GM18873 (cell line): ENCODE measurements around the gene ANKRD60.

ENCODE experiments used
- ATAC-seq: cut with Tn5 transposase; IDR thresholded peaks from one replicate; pipeline ENCODE4 v1.9.1; 2021; ENCODE audit warnings: mild to moderate bottlenecking, moderate library complexity, moderate number of reproducible peaks; ENCODE audit not compliant: unreplicated experiment, low FRiP score

The ANKRD60 gene

DNA sequence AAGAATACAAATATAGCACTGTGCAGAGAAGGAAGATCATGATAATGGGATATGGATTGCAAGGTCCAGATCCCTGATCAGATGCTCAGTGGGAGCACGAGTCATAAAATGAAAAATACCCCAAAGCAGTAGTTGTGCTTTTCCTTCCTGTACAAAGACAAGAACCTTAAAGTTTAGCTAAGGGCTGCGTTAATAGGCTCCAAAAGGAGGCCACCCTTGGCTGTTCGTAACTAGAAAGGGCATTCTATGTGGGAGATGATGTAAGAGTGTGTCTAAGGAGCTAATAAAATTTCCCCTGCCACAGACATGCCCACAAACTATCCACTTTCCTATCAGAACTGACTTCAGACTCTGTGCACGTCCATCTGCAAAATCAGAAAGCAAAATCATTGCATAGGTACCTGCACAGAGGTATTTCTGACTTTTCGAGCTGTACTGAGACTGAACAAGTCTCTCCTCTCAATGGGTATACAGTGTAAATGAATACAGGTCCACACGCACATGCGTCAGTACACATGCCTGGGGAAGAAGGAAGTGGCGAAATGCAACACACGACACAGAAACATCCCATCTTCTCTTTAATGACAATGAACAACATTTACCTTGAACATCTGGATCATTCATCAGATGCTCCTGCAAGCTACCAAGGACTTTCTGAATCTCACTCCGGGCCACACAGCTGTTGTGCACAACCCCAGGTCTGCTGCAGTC lies 16.9 kb upstream of the ANKRD60 start:
- no peak for ATAC-seq

DNA sequence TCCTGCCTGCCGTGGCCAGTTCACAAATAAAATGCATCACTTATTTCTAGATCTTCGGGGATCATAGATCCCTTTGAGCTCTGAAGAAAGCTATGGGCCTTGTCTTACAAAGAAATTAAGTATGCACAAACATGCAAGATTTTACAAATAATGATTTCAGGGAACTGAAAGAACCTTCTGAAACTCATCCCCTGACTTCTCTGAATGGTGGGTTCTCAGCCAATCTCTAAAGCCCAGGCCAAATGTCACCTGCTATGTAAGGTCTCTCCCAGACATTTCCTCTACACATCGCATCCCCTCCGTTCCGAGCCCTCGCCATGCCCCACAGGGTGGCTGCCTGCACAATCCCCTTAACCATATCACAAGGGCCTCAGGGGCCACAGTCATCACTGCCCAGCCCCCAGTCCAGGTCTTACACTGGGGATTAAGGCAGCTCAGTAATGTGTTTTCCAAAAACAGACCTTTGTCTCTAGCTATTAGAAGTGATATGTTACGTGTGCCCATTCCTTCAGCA lies 16.1 kb upstream of the ANKRD60 start:
- ATAC-seq: no peak

DNA sequence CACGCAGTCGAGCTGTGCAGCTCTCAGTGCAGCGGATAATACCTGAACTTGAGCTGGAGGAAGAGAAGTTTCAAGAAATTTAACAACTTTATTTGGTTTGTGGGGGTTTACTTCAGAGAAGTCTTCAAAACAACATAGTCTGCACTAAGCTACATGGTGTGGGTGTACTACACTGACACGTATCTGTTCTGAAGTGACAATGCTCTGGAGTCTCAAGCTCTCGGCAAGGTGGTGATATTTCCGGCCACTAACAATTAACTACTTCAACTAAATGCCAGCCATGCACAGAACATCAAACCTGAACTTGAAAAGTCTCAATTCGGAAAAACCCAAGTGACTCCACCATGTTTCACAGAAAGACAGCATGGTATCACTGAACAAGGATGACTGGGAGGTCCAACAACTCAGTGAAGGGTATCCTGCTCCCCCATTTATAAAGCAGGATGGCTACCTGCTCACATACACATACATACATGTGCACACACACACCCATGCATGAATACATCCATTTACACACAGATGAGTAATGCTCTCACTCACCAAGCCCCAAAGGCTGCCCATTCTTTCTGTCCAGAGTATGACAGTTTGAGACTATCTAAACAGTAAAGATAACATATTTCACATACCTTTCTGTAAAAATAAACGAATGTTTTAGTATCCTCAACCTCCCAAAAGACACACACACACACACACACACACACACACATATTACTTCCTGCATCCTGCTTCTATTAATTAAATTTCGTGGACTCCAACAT lies 15.4 kb upstream of the ANKRD60 start:
- no peak for ATAC-seq

DNA sequence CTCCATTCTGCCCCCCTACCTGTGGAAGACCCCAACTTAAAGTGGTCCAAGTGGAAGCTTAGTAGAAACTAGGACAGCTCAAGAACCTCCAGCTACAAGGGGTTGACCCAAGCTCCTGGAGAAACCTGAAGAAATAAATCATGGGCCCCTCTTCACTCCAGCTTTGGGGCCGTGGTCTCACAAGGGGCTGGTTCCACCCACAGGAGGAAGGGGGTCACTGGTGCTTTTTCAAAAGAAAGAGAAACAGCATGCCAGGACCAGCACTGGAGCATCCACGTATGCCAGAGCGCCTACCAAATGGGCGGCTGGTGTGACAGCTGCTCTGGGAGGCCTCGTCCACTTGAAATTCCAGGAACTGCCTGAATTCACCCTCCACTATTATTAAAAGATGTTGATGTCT lies 14.4 kb upstream of the ANKRD60 start:
- no peak for ATAC-seq

DNA sequence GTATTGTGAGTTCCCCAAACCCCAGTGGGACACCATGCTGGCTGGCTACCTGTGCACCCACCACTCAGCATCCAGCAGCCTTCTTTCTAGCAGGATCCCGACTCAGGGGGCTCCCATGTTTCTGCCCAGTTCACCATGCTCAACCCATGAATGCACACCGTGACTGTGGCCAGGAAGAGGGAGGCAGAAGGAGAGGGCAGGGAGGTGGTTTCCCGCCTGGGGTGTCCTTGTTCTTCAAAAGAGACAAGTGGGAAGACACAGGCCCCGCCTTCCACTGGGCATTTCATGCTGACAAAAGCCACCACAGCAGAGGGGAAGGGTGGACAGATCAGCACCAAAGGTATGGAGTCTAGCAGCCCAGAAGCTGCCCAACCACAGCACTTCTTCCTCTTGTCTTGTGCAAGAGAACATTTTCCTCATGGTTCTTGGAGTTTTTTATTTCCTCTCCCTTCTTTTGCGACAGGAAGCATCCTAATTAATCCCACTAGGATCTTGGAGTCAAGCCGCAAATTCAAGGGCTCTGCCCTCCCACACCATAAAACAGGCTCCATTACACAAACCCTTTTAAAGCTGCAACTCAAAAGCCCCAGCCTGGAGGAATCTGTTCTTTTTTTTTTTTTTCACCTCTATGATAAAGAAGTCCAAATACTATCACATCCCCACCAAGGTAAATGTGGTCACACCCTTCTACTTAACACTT lies 13.5 kb upstream of the ANKRD60 start:
- ATAC-seq: no peak

DNA sequence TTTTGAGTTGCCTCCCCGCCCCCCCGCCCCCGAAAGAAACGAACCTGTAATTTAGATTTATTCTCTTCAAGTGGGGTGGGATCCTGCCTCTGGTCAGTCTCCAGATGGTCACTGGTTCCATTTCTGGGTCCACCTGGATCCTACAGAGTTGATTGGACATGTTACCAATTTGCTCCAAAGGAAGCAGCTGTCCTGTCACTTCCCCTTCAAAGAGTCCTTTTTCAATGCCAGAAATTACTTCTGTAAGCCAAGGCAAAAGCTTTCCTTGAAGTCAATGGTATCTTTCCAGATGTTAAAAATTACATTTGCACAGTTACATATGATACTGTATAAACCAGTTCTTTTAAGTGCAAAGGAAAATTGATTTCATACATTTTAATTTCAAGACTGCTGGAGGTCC lies 12.0 kb upstream of the ANKRD60 start:
- ATAC-seq: no peak

DNA sequence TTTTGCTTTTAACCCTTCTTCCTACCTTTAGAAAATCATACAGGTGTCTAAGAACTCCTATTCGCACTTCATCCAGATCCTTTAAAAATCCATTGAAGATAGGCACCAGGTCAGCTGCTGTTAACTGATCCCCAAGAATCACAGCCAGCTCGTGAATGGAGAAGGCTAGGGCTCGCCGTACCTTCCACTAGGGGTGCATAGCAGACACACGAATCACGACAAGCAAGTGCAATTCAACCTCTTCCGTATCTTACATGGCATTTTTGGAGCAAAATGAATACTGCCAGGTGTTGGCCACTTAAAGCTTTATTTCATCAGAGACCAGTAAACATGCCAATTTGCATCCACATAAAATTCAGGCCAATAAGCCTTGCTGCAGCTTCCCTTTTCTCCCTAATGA lies 10.8 kb upstream of the ANKRD60 start:
- no peak for ATAC-seq

DNA sequence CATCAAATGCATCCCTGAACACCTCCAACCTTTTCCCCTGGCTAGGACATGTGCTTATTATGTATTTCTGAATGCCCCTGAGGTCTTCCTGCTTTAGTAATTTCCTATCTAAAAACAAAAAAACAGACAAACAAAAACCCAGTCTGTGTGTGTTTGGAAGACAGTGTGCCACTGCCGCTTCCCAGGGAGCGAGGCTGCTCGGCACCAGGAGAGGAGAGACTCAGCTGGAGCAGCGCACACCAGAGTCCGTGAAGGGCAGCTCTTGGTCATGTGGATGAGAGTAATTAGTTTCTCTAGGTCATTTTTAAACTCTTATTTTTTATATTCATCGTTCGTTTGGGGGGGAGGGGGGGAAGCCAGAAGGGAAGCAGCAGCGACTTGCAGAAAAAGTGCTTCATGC lies 10.0 kb upstream of the ANKRD60 start:
- no peak for ATAC-seq

DNA sequence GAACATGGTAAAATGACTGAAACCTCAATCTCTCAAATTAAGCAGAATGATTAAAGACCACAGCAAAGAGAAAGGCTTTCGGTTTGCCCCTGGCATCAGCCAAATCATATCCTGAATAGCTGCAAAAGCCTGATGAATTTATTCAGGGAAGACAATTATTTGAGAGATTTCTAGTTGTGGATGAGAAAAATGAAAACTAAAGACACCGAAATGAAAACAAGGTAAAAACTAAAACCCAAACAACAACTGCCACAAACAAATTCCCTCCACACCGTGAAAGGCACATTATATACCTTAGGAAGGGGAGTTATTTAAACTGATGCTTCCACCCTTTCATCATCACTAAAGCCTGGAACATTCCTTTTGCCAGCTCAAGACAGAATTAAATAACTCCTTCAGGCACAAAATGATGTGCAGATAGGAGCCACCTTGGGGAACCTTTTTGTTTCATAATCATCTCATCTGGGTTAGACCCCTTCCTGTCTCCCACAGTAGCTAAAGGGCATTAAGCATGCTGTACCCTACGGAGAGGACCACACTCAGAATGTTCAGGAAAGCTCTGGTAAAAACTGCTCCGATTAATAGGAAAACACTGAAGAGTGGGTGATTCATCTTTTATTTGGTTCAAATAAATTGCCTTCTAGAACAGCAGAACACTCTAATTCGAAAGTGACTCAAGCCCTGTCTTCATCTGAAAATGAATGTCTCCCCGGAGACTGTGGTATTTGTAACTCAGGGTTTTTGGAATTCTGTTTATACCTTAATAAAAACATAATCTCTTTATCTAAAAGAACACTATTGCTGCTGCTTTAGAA lies 9.1 kb upstream of the ANKRD60 start:
- ATAC-seq: no peak

DNA sequence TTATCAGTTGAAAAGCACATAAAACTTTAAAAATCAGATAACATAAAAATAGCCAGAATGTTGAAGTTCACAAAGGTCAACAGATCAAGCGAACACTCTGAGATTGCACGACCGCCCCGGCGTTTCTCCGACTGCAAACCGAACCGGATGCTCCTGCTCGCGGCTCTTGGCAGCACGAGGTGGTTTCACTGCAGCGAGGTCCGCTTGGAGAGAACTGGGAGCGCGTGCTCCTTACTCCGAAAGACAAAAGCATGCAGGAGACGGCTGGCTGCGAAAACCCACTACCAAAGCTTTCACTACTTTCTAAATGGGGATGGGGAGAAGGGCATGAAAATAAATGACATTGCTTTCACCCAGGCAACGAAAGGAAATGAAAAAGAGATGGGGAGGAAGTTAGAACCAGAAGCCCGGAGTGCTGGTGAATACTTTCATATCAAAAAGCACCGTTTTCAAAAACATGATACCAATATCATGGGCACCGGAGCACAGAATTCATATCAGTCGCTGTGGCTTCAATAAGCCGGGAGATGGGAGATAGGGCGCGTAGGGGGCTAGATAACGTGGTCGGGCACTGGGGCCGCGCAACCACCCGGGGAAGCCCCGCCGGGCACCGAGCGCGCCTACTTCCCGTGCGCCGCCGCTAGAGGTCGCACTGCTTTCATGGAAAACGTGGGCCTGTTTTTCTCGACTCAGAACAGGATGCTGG lies 8.3 kb upstream of the ANKRD60 start:
- peak; percentile 62 for ATAC-seq

DNA sequence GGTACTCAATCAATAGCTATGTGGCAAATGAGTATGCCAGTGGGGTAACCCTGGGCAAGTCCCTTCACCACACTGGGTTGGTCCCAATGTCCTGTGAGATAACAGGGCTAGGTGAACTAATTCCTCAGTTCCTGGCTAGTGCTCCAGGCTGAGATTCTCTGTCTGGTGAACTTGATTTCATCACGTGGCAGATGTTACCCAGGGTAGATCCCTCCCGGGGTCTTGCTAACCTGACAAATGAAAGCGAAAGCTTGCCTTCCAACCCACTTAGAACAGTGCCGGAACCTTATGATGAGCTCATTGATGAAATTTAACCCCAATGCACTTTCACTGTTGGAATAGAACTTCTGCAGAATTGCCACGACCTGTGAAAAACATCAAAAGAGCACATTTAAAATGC lies 6.6 kb upstream of the ANKRD60 start:
- no peak for ATAC-seq

DNA sequence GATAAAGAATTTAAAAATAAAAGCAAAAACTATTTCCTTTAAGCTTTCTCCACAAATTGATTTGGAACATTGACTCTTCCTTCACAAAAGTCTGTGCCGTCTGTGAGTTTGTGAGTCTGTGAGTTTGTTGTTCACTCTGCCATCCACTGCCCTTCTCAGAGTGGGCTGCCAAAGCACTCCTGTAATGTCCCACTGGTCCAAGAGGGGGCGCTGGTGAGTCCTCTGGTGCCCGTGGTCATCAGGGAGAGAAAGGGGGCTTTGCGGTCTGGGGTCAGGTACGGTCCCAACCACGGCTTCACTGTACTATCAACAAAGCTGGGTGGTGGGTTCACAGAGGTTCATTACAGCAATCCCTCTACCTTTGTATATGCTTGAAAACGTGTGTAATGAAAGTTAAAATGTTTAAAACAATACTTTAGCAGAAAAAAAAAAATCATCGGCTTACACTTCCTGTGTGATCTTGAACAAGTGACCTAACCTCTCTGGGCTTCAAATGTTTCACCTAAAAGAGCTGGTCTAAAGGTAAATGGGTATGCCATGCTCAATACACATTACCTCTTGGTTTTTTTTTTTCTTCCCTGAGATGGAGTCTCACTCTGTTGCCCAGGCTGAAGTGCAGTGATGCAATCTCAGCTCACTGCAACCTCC lies 5.6 kb upstream of the ANKRD60 start:
- ATAC-seq: no peak

DNA sequence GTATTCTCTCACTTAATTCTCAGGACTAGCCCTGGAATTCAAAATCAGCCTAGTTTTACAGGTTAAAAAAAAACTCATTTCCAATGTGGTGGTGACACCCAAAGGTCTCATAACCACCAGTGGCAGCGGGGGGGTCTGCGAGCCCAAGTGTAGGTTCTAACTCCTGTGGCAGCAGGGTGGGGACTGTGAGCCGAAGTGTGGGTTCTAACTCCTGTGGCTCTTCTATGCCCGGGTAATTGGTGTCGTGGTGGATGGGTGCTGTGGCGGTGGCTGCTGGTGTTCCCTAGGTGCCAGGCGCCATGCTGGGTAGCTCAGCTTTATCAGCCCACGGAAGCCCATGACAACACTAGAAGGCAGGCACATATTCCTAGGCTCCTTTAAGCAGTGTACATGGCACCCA lies 4.9 kb upstream of the ANKRD60 start:
- ATAC-seq: no peak

DNA sequence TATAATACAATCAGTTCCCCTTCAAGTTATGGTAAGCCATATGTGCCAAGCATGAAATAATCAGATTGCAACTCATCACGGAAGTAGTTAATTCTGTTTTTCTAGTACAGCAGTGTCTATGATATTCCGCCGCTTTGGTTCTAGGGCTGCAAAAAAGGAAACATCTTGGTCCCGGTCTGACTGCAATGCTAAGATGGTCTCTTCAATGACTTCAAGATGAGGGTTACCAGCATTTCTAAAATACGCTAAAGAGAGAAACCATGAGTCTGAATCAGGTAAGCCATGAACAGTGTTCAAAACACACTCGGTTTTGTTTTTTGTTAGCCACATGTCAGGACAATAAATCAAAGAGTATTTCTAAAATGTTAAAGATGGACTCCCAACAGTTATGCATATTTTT lies 3.2 kb upstream of the ANKRD60 start:
- no peak for ATAC-seq

DNA sequence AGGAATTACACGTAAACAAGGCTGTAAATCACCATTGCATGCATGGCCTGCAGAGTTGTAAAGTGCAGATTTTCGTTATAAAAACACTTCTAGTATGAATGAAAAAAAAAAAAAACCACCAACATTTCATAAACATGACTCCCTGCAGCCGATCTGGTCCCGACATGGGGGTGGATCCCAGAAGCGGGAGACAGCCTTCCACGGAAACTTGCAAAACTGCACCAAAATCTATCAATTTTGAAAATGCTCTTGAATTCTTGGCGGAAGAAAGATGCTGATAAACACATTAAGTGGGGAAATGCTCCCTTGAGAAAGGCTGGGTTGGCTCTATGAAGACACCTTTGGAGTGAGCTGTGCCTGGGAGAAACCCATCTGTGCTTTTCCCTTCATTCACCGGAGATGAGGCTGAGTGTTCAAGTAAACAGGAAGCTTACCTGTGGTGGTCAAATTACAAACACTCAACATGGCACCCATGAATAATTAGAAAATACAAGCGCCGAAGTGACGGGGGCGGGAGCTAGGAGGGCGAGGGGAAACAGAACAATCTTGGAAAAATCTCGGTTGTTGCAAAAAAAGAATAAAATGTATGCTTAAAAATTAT lies 845 bp upstream of the ANKRD60 start:
- no peak for ATAC-seq

DNA sequence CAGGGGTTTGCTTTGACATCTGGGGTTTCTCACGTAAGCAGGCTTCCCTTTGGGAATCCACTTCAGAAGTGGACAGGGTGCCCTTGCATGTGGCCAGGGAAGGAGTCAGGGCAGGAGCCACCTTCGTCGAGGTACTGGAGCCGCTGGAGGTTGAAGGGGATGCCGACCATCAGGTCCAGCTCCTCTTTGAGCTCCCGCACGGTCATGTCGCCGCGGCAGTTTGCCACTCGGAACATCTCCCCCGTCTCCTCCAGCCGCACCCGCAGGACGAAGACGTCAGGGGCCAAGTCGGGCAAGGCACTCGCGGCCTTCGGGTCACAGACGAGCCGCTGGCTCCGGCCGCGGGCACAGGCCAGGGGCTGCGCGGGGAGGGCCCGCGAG lies 360 bp downstream of the ANKRD60 start:
- no peak for ATAC-seq

DNA sequence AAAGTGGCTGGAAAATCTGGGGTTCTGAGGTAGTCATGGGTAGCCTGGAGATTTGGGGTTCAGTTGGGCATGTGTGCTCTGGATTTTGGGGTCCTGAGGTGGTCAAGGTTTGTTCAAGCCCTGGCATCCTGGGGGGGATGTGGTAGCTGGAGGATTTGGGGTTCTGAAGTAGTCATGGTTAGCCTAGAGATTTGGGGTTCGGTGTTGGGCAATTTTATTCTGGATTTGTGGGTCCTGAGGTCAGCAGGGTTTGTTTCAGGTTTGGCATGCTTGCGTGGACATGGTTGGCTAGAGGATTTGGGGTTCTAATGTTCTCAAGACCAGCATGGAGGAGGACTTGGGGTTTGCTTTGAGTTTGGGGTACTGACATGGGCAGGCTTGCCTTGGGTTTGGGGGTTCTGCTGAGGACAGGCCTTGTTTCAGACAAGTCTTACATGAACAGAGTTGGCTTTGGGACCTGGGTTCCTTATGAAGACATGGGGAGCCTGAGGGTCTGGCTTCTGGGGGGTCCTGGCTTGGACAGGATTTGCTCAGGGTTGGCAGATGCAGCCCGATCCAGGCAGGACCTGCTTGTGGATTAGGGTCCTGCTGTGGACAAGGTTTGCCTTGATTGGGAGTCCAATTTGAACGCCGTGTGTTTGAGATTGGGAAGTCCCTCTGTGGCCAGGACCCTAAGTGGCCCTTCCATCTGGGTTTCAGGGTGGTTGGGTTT lies 906 bp downstream of the ANKRD60 start:
- no peak for ATAC-seq

DNA sequence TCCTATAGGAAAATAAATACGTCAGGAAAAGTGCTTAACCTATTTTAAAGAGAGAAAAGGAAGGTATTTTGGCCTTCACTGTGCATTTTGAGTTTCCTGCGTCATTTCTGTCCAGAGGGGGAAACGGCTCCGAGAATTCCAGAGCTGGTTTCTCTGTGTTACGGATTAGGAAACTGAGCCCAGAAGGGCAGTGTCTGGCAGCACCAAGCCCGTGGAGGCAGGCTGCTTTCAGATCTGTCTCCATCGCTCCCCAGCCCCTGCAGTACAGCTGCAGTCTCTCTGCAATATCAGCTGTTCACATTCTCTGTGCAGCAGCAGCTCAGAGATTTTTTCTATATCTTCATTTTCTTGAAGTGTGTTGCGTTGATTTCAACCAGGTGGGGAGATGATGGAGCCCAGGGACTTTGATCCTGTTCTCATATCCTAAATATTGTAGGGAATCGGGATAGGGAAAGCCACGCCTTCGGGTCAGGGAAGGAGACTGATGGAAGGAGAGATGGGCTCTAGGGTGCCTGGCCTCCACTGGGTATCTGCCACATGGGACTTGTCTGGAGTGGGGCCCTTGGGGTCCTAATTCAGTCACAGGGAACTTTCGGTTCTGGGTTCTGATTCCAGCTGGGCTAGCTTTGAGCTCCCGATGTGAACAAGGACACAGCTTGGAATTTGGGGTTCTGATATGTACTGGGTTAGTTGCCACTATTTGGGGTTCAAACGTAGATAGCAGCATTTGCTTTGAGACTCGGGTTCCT lies 2.8 kb downstream of the ANKRD60 start:
- ATAC-seq: no peak
